Stimulated activated CD4-positive, alpha-beta T cell treated with anti-CD3 and anti-CD28 coated beads, TNF-alpha, amount 100 ng/mL, for 48 hours (primary cell): Measurements from ENCODE around the gene SRPRB.
"Not testable (repeated sequence)": the region's sequence is repeated elsewhere in the genome, so short reads cannot be mapped to it uniquely, and the experiment has no call there.

Experiments used
- DNase-seq, 3 donors: peaks; one replicate each; pipeline ENCODE4 v3.0.0-alpha.2; 2020; ENCODE audit warnings: low read depth in 3 of 3

SRPRB gene

GRCh38 chr3:133777807-133778568, 27.6 kb upstream of the SRPRB start:
- DNase-seq: no peak

DNA sequence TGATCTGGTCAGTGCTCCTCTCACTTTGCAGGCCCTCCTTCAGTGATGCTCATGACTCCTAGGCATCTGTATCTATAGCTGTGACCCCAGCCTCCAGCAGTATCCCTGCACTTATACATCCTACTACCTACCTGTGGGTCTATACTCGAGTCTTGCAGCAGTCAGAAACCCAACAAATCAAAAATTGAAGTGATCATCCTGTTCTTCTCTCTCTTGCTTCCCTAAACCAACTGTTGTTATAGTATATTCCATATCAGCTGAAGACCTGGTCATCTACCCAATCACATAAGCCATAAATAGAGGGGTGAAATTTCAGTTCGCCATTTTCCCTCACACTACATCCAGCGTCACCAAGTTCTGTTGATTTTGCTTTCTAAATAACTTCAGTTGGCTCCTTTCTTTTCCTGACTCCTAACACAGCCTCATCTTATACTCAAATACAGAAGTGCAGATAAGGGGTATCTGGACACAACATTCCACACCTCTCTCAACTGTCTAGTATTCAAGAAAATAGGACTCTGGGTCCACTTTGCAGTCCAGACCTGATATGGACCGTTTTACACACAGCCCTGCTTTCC, 25.9 kb upstream of the SRPRB start:
- no peak for DNase-seq

DNA sequence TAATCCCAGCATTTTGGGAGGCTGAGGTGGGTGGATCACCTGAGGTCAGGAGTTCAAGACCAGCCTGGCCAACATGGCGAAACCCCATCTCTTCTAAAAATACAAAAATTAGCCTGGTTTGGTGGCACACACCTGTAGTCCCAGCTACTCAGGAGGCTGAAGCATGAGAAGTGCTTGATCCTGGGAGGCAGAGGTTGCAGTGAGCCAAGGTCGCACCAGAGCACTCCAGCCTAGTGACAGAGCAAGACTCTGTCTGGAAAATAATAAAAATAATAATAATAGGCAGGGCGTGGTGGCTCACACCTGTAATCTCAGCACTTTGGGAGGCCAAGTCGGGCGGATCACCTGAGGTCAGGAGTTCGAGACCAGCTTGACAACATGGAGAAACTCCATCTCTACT, 24.9 kb upstream of the SRPRB start:
- DNase-seq: not testable (repeated sequence)

DNA sequence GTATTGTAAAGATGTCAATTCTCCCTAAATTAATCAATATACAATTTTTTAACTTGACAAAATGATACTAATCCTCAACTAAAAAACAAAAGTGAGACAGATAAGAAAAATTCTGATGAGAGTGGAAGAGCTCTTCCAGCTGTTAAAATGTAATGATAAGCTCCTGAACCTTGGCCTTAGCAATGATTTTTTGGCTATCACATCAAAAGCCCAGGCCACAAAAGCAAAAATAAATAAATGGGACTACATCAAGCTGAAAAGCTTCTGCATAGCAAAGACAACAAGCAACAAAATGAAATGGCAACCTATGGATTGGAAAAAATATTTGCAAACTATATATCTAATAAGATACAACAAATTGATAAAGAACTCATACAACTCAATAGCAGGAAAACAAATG, 24.0 kb upstream of the SRPRB start:
- DNase-seq: no peak

DNA sequence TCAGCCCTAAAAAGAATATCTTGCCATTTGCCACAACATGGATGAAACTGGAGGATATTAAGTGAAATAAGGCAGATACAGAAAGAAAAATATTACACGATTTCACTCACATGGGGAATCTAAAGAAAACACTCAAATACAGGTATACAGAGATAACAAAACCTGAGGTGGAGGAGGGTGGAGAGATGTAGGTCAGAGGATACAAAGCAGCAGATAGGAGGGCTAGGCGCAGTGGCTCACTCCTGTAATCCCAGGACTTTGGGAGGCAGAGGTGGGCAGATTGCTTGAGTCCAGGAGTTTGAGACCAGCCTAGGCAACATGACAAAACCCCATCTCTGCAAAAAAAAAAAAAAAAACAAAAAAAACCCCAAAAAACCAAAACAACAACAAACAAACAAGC, 23.2 kb upstream of the SRPRB start:
- no peak for DNase-seq

DNA sequence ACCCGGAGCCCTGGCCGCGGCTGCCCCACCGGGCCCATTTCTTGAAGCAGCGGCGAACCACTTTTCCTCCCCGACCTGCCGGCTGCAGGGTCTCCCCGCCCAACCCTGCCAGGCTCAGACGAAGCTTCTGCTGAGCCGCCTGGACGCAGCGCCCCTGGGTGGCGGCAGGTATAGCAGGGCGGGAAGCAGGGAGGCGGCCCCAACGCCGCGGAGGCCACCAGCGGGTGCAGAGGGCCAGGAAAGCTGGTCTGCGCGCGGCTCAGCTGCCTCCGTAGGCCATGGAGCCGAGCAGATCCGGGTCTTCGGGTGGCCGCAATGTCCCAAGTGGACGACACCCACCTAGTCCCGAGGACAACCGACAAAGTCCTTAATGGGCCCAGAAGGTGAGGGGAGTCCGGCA, 21.9 kb upstream of the SRPRB start:
- no peak for DNase-seq

DNA sequence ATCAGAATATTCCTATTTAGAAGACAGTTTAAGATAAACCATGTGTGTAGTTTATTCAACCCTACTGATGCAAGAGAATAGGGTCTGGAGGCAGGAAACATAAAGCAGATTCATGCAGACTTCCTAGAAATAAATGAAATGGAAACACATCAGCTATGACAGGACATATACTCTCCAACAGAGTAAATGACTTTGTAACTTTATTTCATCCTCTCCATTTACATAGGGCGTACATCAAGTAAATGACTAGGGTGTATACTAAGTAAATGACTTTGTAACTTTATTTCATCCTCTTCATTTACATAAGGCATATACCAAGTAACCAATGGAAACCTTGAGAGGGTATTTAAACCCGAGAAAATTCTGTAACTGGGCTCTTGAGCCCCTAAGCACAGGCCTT, 17.6 kb upstream of the SRPRB start:
- DNase-seq: no peak

DNA sequence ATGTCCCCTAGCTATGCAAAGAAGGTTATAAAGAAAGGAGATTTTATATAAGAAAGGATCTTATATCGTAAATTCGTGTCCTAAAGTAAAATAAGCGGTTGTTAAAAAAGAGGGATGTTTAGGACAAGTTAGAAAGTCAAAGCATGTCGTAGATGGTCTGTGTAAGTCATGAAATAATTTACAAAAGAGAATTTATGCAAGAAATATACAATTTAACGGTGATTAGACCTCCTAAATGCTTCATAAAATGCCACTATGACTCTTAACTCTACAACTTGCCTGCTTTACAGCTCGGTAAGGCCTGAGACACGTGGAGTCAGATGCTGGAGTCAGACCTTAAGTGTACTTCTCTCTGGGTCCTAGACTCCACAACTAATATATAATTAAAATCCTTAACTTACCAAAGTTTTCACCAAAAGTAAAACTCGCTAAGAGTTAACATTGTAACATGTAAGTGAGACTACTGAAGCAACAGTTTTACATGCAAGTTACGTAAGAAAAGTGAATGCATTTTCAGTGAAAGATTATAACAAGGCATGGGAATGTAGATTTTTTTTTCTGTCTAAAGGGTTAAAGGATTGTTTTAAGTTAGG, 13.3 kb upstream of the SRPRB start:
- no peak for DNase-seq

DNA sequence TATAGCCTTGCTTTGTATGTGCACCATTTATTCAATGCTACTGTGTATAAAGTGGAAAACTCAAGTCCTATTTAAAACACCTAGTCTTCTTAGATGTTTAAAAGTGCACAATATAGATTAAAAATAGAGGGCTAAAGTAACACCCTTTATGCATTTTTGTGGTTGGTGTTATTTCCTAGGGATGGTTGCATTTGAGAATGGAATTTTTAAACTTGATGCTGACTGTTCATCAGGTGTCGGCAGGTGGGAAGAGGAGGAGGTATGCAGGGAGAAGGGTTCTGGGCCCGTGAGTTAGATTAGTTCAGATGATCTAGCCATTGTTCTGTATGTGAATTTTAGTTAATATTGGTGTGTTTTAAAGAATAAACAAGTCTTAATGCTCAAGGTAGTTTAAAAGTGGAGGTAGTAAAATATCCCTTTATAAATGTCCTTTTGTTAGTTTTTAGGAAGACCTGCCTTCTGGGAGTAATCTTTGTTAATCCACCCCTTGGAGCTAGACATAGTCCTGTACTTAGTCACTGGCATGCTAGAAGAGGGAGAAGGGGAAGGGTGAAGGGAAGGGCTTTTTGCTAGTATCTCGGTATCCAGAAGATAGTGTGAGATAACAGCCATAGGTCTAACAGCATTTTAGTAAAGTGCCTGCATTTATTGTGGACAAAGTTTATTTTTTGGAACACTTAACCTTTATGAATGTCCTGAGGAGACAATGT, 8.1 kb upstream of the SRPRB start:
- DNase-seq: no peak

- DNase-seq: no peak
Observed at GRCh38 chr3:133799794-133800585, 5.6 kb upstream of the SRPRB start.

GRCh38 chr3:133803469-133803868, 2.1 kb upstream of the SRPRB start:
- DNase-seq: no peak

DNA sequence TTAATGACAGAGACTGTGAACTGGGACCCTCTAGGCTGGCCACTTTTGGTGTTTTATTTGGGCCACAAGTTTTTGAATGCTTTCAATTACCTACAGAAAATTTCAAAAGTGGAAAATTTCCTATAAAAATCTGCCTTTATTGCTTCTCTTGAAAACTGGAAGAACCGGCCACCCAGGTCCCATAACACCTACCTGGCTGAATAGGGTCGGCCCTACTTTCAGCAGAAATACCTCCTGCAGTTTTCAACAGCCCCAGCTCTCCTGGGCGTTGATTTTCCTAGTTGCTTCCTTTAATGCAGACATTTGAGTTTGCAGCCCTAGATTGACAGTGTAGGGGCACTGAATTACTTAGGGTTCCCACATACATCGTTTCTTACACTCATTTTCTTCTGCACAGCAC, 719 bp upstream of the SRPRB start:
- DNase-seq: no peak

- no peak for DNase-seq
Observed at GRCh38 chr3:133805384-133805701, 272 bp upstream of the SRPRB start.

GRCh38 chr3:133812872-133813271, 7.3 kb downstream of the SRPRB start:
- DNase-seq: no peak

DNA sequence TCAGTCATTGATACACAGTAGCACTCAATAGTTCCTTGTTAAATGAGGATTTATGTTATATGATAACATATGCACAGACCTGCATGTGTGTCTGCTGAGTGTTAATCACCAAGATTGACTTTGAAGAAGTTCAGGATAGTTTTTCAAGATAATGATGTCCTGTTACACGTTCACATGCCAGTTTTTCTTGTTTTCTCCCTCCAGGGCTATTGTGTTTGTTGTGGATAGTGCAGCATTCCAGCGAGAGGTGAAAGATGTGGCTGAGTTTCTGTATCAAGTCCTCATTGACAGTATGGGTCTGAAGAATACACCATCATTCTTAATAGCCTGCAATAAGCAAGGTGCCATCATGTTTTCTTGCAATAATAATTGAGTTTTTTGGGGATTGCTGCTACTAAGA, 9.8 kb downstream of the SRPRB start:
- DNase-seq: no peak

DNA sequence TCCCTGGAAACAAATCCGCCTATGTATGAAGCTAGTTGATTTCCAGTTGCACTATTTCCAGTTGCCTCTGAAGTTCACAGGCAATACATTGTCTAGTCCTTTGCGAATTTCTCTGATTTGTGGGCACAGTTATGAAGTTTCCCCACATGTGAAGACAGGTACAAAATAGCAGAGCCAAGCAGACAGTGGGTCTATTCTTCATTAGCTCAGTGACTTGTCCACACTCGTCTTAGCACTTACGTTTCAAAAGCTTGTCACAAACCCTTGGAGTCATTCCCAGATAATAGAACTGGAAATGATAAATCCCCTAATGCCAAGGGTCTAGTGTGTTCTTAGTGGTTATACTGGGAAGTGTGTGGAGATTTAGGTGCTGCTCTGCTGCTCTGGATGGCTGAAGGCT, 14.5 kb downstream of the SRPRB start:
- DNase-seq: no peak

- no peak for DNase-seq
Observed at GRCh38 chr3:133820889-133821675, 15.5 kb downstream of the SRPRB start.

DNA sequence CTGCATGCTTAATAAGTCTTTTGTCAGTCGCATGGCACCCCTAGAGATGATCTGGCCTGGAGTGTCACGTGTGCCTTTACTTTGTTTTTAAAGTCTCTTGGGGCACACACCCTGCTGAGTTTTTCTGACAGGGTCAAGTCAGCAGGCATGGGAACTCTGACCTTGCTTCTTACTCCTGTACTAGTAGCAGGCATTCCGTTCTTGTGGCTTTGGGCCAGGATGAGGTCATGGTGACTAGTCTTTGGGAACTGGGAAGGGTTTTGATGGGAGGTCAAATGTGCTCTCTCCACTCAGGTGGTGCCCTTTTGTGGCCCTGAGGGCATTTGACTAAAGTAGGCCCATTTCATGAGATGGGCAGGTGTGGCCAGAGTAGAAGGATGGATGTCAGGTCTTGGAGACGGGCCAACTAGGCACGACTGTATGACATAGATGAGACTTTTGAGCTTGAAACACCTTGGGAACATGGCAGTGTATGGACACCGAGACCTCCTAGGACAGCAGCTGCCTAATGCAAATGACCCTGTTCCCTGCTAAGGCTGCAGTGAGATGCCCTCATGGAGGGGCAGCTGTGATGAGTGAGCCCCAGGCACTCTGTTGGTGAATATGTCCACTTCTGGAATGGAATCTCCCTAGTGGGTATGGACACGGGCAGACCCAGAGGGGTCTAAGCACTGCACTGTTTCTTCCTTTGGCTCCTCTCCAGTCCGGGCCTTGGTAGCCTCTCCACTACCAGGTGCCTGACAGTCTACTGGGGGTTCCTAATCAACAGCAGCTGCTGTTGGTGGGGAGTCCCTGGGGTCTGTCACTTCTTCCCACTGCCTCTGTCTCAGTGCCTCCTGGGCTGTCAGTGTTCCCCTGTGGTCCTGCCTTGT, 16.4 kb downstream of the SRPRB start:
- DNase-seq: no peak

DNA sequence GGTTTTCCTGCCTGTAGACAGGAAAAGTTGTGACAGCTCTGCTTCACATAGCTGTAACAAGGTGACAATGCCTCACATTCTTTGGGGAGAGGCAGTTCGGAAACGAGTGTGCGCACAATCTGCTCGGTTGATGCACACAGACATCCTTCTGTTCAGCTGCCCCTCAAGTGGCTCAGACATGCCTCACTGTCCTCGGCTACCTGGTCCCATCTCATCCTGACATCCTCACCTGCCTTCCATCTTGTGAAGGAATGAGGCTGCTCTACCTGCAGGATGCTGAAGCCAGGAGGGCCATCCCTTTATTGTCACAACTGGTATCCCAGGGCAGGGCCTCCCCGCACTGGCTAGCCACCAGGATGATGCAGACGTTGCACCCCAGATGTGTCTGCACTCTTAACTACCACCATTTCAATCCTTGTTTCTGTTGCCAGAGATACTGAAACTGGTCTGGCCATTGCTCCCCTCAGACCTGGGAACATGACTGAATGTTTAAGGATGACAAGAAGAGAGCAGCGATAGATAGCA, 19.4 kb downstream of the SRPRB start:
- DNase-seq: no peak
